IMR-90 (cell line): ENCODE measurements around the gene CCNYL1. TPM values are rescaled to one million over a fixed set of nuclear protein-coding genes. Genes with fewer than 3 reads are reported as not detected.

Experiments used
- ATAC-seq: fragments of 200-7000 bp; cut with Tn5 transposase; 2 replicates; pipeline ENCODE4 v1.9.1; 2020; ENCODE audit warnings: low read depth, mild to moderate bottlenecking, moderate library complexity
- BruUV-seq: library from RNA; stranded (reverse); fragments of 400-500 nt; replicated peaks from 2 replicates; lab custom pipeline; 2021; lab: Mats Ljungman, UMichigan
- CTCF ChIA-PET: fragments of 300-600 bp; formaldehyde crosslinking; extraction: SDS; loops from one replicate; lab custom pipeline; 2021; ENCODE audit warnings: antibody characterized with exemption; lab: Yijun Ruan, JAX
- POLR2A ChIA-PET: fragments of 300-600 bp; sonication (Branson Sonifier 250); formaldehyde crosslinking; loops from one replicate; lab custom pipeline; 2022; ENCODE audit warnings: antibody characterized with exemption; ENCODE audit not compliant: unreplicated experiment; lab: Charles Lee
- DNase-seq: peaks from one replicate; pipeline ENCODE4 v3.0.0; 2013
- H2AFZ ChIP-seq: replicated peaks from 2 replicates; pipeline ENCODE3; 2013; ENCODE audit warnings: low read length, mild to moderate bottlenecking; ENCODE audit not compliant: poor library complexity
- H2AK5ac ChIP-seq: 2 replicates; pipeline ENCODE4 v1.6.1; 2013; ENCODE audit warnings: low read depth, low read length, inconsistent platforms
- H2AK9ac ChIP-seq: replicated peaks from 2 replicates; pipeline ENCODE3; 2013; ENCODE audit warnings: mild to moderate bottlenecking, low read depth, low read length, moderate library complexity; ENCODE audit not compliant: poor library complexity
- H2BK120ac ChIP-seq: 2 replicates; pipeline ENCODE4 v1.6.1; 2013; ENCODE audit warnings: low read depth, low read length, inconsistent platforms
- H2BK15ac ChIP-seq: 3 replicates; pipeline ENCODE4 v1.6.1; 2013; ENCODE audit warnings: low read depth, low read length, inconsistent platforms
- H2BK20ac ChIP-seq: 2 replicates; pipeline ENCODE4 v1.6.1; 2013; ENCODE audit warnings: low read depth, mild to moderate bottlenecking, inconsistent platforms, low read length, moderate library complexity
- H2BK5ac ChIP-seq: 2 replicates; pipeline ENCODE4 v1.6.1; 2013; ENCODE audit warnings: mild to moderate bottlenecking, low read depth, low read length, inconsistent platforms; ENCODE audit not compliant: poor library complexity, severe bottlenecking
- H3K14ac ChIP-seq: replicated peaks from 2 replicates; pipeline ENCODE4 v1.6.1; 2013; ENCODE audit warnings: low read depth, low read length, inconsistent platforms
- H3K18ac ChIP-seq: 2 replicates; pipeline ENCODE4 v1.6.1; 2013; ENCODE audit warnings: low read depth, low read length, control low read depth
- H3K23ac ChIP-seq: 2 replicates; pipeline ENCODE4 v1.6.1; 2013; ENCODE audit warnings: low read depth, low read length, inconsistent platforms
- H3K27ac ChIP-seq: 2 replicates; pipeline ENCODE4 v1.5.1; 2013; ENCODE audit warnings: mild to moderate bottlenecking, control low read depth, low read length; ENCODE audit not compliant: insufficient read depth
- H3K27me3 ChIP-seq: 2 replicates; pipeline ENCODE4 v1.6.1; 2013; ENCODE audit warnings: low read length; ENCODE audit not compliant: control insufficient read depth, insufficient read depth
- H3K36me3 ChIP-seq: 2 replicates; pipeline ENCODE4 v1.6.1; 2013; ENCODE audit warnings: low read length, mixed read lengths; ENCODE audit not compliant: control insufficient read depth, insufficient read depth
- H3K4ac ChIP-seq: 2 replicates; pipeline ENCODE4 v1.6.1; 2013; ENCODE audit warnings: low read depth, low read length, inconsistent platforms
- H3K4me1 ChIP-seq: 2 replicates; pipeline ENCODE4 v1.6.1; 2013; ENCODE audit warnings: low read length, mixed read lengths; ENCODE audit not compliant: control insufficient read depth, insufficient read depth
- H3K4me2 ChIP-seq: 2 replicates; pipeline ENCODE4 v1.6.1; 2013; ENCODE audit warnings: low read depth, mild to moderate bottlenecking, control low read depth, low read length, moderate library complexity
- H3K4me3 ChIP-seq: 2 replicates; pipeline ENCODE4 v1.5.1; 2013; ENCODE audit warnings: low read depth, mild to moderate bottlenecking, control low read depth, low read length, moderate library complexity; ENCODE audit not compliant: insufficient read depth
- H3K56ac ChIP-seq: 2 replicates; pipeline ENCODE4 v1.6.1; 2013; ENCODE audit warnings: low read length, inconsistent platforms; ENCODE audit not compliant: insufficient read depth; ENCODE audit errors: extremely low read depth
- H3K79me1 ChIP-seq, 2 experiments: 2 replicates each; pipeline ENCODE4 v1.6.1; 2013; ENCODE audit warnings: low read length in 2 of 2, inconsistent platforms in 1 of 2, low read depth in 1 of 2
- H3K9ac ChIP-seq: 2 replicates; pipeline ENCODE4 v1.6.1; 2013; ENCODE audit warnings: low read depth, low read length, control low read depth
- H3K9me1 ChIP-seq: 2 replicates; pipeline ENCODE4 v1.6.1; 2013; ENCODE audit warnings: low read length, inconsistent platforms; ENCODE audit not compliant: insufficient read depth
- H3K9me3 ChIP-seq: 2 replicates; pipeline ENCODE4 v1.6.1; 2013; ENCODE audit warnings: low read length; ENCODE audit not compliant: control insufficient read depth, insufficient read depth
- H4K20me1 ChIP-seq: 2 replicates; pipeline ENCODE4 v1.6.1; 2013; ENCODE audit warnings: low read length, inconsistent platforms; ENCODE audit not compliant: insufficient read depth
- H4K5ac ChIP-seq: 2 replicates; pipeline ENCODE4 v1.6.1; 2013; ENCODE audit warnings: mild to moderate bottlenecking, low read depth, low read length, control low read depth
- H4K8ac ChIP-seq, 2 experiments: 2 replicates each; pipeline ENCODE4 v1.6.1; 2013; ENCODE audit warnings: low read depth in 2 of 2, low read length in 2 of 2, control low read depth in 1 of 2, inconsistent platforms in 1 of 2
- H4K91ac ChIP-seq: 2 replicates; pipeline ENCODE4 v1.6.1; 2013; ENCODE audit warnings: low read depth, low read length, inconsistent platforms; ENCODE audit not compliant: insufficient read depth
- BHLHE40 ChIP-seq: fragments of 150-350 bp; IDR thresholded peaks from 2 replicates; pipeline ENCODE4 v1.6.1; 2016; ENCODE audit warnings: mild to moderate bottlenecking, low read depth, low read length
- CEBPB ChIP-seq: IDR thresholded peaks from 2 replicates; pipeline ENCODE4 v1.6.1; 2012; ENCODE audit warnings: low read depth, low read length, improper control_type of control experiment
- CHD1 ChIP-seq: IDR thresholded peaks from 2 replicates; pipeline ENCODE4 v1.6.1; 2012; ENCODE audit warnings: low read depth, low read length, improper control_type of control experiment
- CTCF ChIP-seq: conservative IDR thresholded peaks from 2 replicates; pipeline ENCODE4 v1.5.1; 2012; ENCODE audit warnings: mild to moderate bottlenecking, low read depth, low read length, improper control_type of control experiment
- ELK1 ChIP-seq: fragments of 150-350 bp; IDR thresholded peaks from 2 replicates; pipeline ENCODE4 v1.6.1; 2016; ENCODE audit warnings: low read depth, mild to moderate bottlenecking, low read length, moderate library complexity, borderline replicate concordance
- FOS ChIP-seq: fragments of 150-350 bp; IDR thresholded peaks from 2 replicates; pipeline ENCODE4 v1.6.1; 2016; ENCODE audit warnings: low read depth, low read length
- MAFK ChIP-seq: IDR thresholded peaks from 2 replicates; pipeline ENCODE4 v1.6.1; 2012; ENCODE audit warnings: low read depth, low read length, improper control_type of control experiment
- MAZ ChIP-seq: IDR thresholded peaks from 2 replicates; pipeline ENCODE4 v1.6.1; 2012; ENCODE audit warnings: low read depth, mild to moderate bottlenecking, low read length, improper control_type of control experiment, moderate library complexity, borderline replicate concordance
- MXI1 ChIP-seq: IDR thresholded peaks from 2 replicates; pipeline ENCODE4 v1.6.1; 2012; ENCODE audit warnings: low read depth, mild to moderate bottlenecking, low read length, moderate library complexity, borderline replicate concordance
- NFE2L2 ChIP-seq: fragments of 150-350 bp; IDR thresholded peaks from 2 replicates; pipeline ENCODE4 v1.6.1; 2016; ENCODE audit warnings: low read depth, mild to moderate bottlenecking, low read length
- POLR2A ChIP-seq: IDR thresholded peaks from 2 replicates; pipeline ENCODE4 v1.6.1; 2012; ENCODE audit warnings: mild to moderate bottlenecking, low read depth, low read length
- RAD21 ChIP-seq: IDR thresholded peaks from 2 replicates; pipeline ENCODE4 v1.6.1; 2012; ENCODE audit warnings: low read length, improper control_type of control experiment
- RCOR1 ChIP-seq: IDR thresholded peaks from 2 replicates; pipeline ENCODE4 v1.6.1; 2012; ENCODE audit warnings: mild to moderate bottlenecking, low read length, improper control_type of control experiment; ENCODE audit not compliant: insufficient replicate concordance
- RFX5 ChIP-seq: IDR thresholded peaks from 2 replicates; pipeline ENCODE4 v1.8.0; 2012; ENCODE audit warnings: low read depth, mild to moderate bottlenecking, low read length, moderate library complexity
- SMC3 ChIP-seq: fragments of 150-350 bp; IDR thresholded peaks from 2 replicates; pipeline ENCODE4 v1.6.1; 2016; ENCODE audit warnings: low read depth, mild to moderate bottlenecking, antibody characterized with exemption, low read length, moderate library complexity
- USF2 ChIP-seq: fragments of 150-350 bp; IDR thresholded peaks from 2 replicates; pipeline ENCODE4 v1.6.1; 2017; ENCODE audit warnings: mild to moderate bottlenecking, antibody characterized with exemption, low read length, low read depth
- WGBS, 2 experiments: methylation state at CpG; one replicate each; pipeline versions ENCODE4 v1.1.5 to v1.1.7; 2013; ENCODE audit warnings: missing lambda C conversion rate in 2 of 2; ENCODE audit not compliant: insufficient read length in 1 of 2; ENCODE audit errors: extremely low coverage in 2 of 2; 5-methylcytosine and 5-hydroxymethylcytosine counted together
- dilution Hi-C: fragments of 300-500 bp; cut with HindIII; formaldehyde crosslinking; loops from one replicate; pipeline ENCODE4 v1.14.3; 2018; ENCODE audit warnings: low sequenced_read_pairs; ENCODE audit not compliant: unreplicated experiment
- in situ Hi-C: fragments of 300-500 bp; cut with MboI; formaldehyde crosslinking; loops from 3 replicates; pipeline ENCODE4 v1.14.3; 2019; ENCODE audit warnings: low sequenced_read_pairs, inconsistent platforms, mixed read lengths
- intact Hi-C: fragments of 100-400 bp; cut with micrococcal nuclease; formaldehyde crosslinking; loops from 2 replicates; pipeline ENCODE4 v1.10.0; 2022
- polyA plus RNA-seq, 3 experiments: library from polyadenylated mRNA; depleted of rRNA; stranded (reverse); fragments of >200 nt; gene quantifications; 2 replicates each; pipeline ENCODE4 v1.2.3, GENCODE V29; 2012; ENCODE audit warnings: low replicate concordance in 1 of 3
- total RNA-seq: library from RNA; depleted of rRNA; stranded (reverse); fragments of >200 nt; gene quantifications from 2 replicates; pipeline ENCODE4 v1.2.3, GENCODE V29; 2012

The CCNYL1 gene
- total and polyA plus RNA-seq, 2 of the 4 experiments (the other 2 are of a cell fraction), result 5.4 to 7.3 TPM

GRCh38 chr2:207763303-207763917 lies 52.0 kb downstream of the CCNYL1 start:
- peaks cover 7% of the 10 kb centered on the region; the same call in 1 of the 2 replicates for H3K4me1 ChIP-seq
- H3K9ac ChIP-seq, result no peak overlapping the region
- no peaks in the 10 kb centered on the region for H4K20me1 ChIP-seq
- CTCF ChIA-PET, result interaction anchor here (0.5 to 1.3 kb wide), 4 partner anchors 14 to 268 kb away, joined by 3 to 10 read pairs (median 5); no protein-coding TSS in a partner anchor
- ATAC-seq, result no peak
- H3K27me3 ChIP-seq, result peaks cover 1% of the 10 kb centered on the region; the same call in 1 of the 2 replicates
- no peaks in the 10 kb centered on the region for H3K9me3 ChIP-seq
- H3K9me1 ChIP-seq, result no peaks in the 10 kb centered on the region; the same call in 1 of the 2 replicates
- WGBS, 2 experiments, result 100% methylated on average over 1 of the region's 8 CpGs; no CpG with 5 or more reads in 1 of the 2 experiments
- H3K23ac ChIP-seq, result no peak overlapping the region
- no peak overlapping the region for H2BK20ac ChIP-seq
- H2AK5ac ChIP-seq, result no peak overlapping the region
- no peak overlapping the region for H4K8ac ChIP-seq
- BruUV-seq, result no TSS peak
- no peak overlapping the region for H4K91ac ChIP-seq
- no peak overlapping the region for H3K18ac ChIP-seq
- H3K36me3 ChIP-seq, result no peaks in the 10 kb centered on the region
- DNase-seq, result no peak
- no peak overlapping the region for H3K4me3 ChIP-seq
- no peak overlapping the region for H4K5ac ChIP-seq
- POLR2A ChIA-PET, result no interaction called here
- no peak overlapping the region for H3K56ac ChIP-seq
- no peak overlapping the region for H3K14ac ChIP-seq
- TF ChIP-seq CHD1, result no peak
- no peak for TF ChIP-seq SMC3
- TF ChIP-seq BHLHE40, result no peak
- no peak for TF ChIP-seq CEBPB
- TF ChIP-seq NFE2L2, result no peak
- no peak for TF ChIP-seq MXI1
- TF ChIP-seq ELK1, result no peak
- no peak for TF ChIP-seq RAD21
- TF ChIP-seq USF2, result no peak
- no peak for TF ChIP-seq MAZ
- TF ChIP-seq CTCF, result no peak
- no peak for TF ChIP-seq MAFK
- no peak for TF ChIP-seq RCOR1
- TF ChIP-seq RFX5, result no peak
- TF ChIP-seq FOS, result no peak
- no peak for TF ChIP-seq POLR2A
- dilution Hi-C loops, result no loop called here
- H3K4ac ChIP-seq, result no peak overlapping the region
- H2AK9ac ChIP-seq, result no peak overlapping the region
- intact Hi-C loops, result no loop called here
- no peak overlapping the region for H2BK5ac ChIP-seq
- in situ Hi-C loops, result no loop called here
- H3K79me1 ChIP-seq, result no peaks in the 10 kb centered on the region
- no peak overlapping the region for H2BK15ac ChIP-seq
- H3K4me2 ChIP-seq, result no peak overlapping the region
- H2AFZ ChIP-seq, result no peak overlapping the region
- no peak overlapping the region for H3K27ac ChIP-seq
- no peak overlapping the region for H2BK120ac ChIP-seq
